IPS DF 6.9 (cell line): ENCODE data around the gene GPRC5A.

Experiments used
- DNase-seq: peaks from one replicate; pipeline ENCODE4 v3.0.0-alpha.2; 2013; ENCODE audit warnings: low read depth, low spot score
- H3K27ac ChIP-seq: one replicate; pipeline ENCODE4 v1.5.1; 2013; ENCODE audit warnings: low read length, control low read depth
- H3K27me3 ChIP-seq: 2 replicates; pipeline ENCODE4 v1.6.1; 2013; ENCODE audit warnings: mild to moderate bottlenecking, low read length; ENCODE audit not compliant: control insufficient read depth, insufficient read depth
- H3K36me3 ChIP-seq: 2 replicates; pipeline ENCODE4 v1.6.1; 2013; ENCODE audit warnings: low read length; ENCODE audit not compliant: control insufficient read depth, insufficient read depth
- H3K4me1 ChIP-seq: 2 replicates; pipeline ENCODE4 v1.6.1; 2013; ENCODE audit warnings: low read length; ENCODE audit not compliant: control insufficient read depth, insufficient read depth
- H3K4me3 ChIP-seq: 2 replicates; pipeline ENCODE4 v1.5.1; 2013; ENCODE audit warnings: mild to moderate bottlenecking, low read length
- H3K9me3 ChIP-seq: 2 replicates; pipeline ENCODE4 v1.6.1; 2013; ENCODE audit warnings: low read length, inconsistent platforms; ENCODE audit not compliant: control insufficient read depth, insufficient read depth
- WGBS: extraction: QIAGEN DNeasy Blood & Tissue Kit; methylation state at CpG from one replicate; pipeline ENCODE4 v1.1.7; 2013; ENCODE audit warnings: mixed read lengths, missing lambda C conversion rate; ENCODE audit not compliant: insufficient read length, insufficient coverage; 5-methylcytosine and 5-hydroxymethylcytosine counted together

GPRC5A gene

DNA sequence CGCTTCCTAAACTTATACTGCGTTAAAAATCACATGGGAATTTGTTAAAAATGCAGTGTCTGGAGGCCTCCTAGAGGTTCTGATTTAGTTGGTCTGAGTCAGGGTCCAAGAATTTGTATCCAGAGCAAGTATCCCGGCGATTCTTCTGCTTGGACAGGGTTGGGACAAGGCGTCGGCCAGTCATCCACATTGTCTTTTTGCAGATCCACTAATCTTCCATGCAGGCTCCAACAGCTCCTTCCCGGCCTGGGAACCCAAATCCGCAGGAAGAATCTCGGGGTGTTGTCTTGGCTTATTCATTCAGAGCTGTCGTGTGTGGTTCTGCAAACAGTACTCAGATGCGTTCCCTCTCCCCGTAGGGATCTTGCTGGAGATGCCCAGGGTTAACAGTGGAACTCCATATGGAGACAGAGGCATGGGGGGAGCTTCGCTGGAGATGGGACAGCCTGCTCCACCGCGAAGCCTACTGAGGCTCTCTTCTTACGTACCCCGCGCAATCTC, 35.3 kb downstream of the GPRC5A start:
- no CpG with 5 or more reads among the region's 18 CpGs for WGBS
- DNase-seq, result no peak
- Histone ChIP-seq H3K4me1 (no peaks in the 10 kb centered on the region), H3K4me3 (no peak overlapping the region), H3K36me3 (no peaks in the 10 kb centered on the region), H3K27me3 (no peaks in the 10 kb centered on the region), H3K9me3 (no peaks in the 10 kb centered on the region), H3K27ac (no peak overlapping the region)

DNA sequence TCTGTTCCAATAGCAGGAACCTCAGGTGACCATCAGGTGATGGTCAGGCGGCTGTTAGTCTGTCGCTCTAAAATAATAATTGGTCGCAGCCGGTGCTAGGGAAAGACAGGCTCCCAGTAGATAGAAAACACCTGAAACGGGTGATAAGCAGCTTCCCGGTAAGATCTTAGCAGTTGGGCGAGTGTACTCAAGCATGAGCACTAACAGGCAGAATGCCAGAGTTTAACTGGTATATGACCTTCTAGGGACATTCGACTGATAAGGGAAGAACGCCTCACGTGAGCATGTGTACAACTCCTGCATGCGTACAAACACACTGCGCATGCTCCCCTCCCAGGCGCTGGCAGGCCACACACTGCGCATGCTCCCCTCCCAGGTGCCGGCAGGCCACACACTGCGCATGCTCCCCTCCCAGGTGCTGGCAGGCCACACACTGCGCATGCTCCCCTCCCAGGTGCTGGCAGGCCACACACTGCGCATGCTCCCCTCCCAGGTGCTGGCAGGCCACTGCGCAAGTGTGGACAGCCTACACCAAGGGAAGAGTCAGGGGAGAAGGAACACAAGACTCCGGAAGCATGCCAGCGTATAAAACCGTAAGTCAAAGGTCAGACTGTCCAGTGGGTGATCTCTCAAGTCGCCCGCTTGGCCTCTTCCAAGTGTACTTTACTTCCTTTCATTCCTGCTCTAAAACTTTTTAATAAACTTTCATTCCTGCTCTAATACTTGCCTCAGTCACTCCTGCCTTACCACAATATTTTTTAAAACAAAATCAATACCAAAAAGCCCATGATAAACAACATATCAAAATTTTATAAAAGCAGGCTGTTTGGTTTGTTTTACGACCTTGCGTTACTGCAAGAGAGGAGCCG, 36.1 kb downstream of the GPRC5A start:
- Histone ChIP-seq H3K36me3 (no peaks in the 10 kb centered on the region), H3K27ac (no peak overlapping the region), H3K27me3 (no peaks in the 10 kb centered on the region), H3K9me3 (no peaks in the 10 kb centered on the region), H3K4me1 (no peaks in the 10 kb centered on the region), H3K4me3 (no peak overlapping the region)
- no peak for DNase-seq
- WGBS, result no CpG with 5 or more reads among the region's 27 CpGs

DNA sequence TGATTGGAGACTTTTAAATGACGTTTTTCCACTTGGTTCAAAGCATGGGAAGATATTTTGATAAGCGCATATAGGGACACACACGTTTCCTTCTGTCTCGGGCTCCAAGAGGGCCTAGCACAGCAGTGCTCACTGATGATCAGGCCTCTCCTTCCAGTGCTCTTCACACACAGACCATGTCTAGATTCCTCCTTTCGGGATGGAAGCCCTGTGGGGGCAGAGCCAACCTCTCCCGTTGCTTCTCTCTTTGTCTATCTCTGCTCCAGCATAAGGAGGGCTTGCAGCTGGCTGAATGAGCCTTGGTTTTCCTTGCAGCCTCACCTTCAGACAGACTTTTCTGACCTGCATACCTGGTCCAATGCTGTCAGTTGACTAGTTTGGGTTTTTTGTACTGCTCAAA, 38.3 kb downstream of the GPRC5A start:
- no peak for DNase-seq
- WGBS, result no CpG with 5 or more reads among the region's 6 CpGs
- no peak overlapping the region for H3K4me3 ChIP-seq
- no peak overlapping the region for H3K27ac ChIP-seq
- no peaks in the 10 kb centered on the region for H3K9me3 ChIP-seq
- no peaks in the 10 kb centered on the region for H3K36me3 ChIP-seq
- no peaks in the 10 kb centered on the region for H3K4me1 ChIP-seq
- H3K27me3 ChIP-seq, result no peaks in the 10 kb centered on the region

DNA sequence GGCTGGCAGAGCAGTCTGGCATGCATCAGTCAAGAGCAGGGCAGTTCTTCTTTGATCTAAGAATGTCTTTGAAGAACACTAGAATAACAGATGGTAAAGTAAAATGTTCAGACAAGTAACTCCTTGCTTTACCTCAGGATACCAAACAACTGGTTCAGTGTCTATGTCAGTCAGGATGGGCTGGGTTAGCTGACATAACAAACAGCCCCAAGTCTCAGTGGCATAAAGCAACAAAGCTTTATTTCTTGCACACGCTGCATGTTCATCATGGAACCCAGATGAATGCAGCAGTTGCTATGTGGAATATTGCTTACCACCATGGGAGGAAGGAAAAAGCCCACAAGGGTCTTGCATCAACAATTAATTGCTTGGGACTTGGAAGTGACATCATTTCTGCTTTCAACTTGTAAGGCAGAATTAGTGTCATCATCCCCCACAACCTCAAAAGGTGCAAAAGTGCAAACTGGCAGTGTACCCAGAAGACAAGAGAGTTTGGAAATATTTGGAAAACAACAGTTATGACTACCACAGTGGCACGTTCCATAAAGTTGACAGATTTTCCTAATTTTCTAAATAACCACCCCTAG, 39.4 kb downstream of the GPRC5A start:
- H3K4me1 ChIP-seq, result no peaks in the 10 kb centered on the region
- no peaks in the 10 kb centered on the region for H3K36me3 ChIP-seq
- no peaks in the 10 kb centered on the region for H3K9me3 ChIP-seq
- H3K27ac ChIP-seq, result no peak overlapping the region
- no CpG with 5 or more reads among the region's 2 CpGs for WGBS
- no peak overlapping the region for H3K4me3 ChIP-seq
- no peak for DNase-seq
- no peaks in the 10 kb centered on the region for H3K27me3 ChIP-seq

DNA sequence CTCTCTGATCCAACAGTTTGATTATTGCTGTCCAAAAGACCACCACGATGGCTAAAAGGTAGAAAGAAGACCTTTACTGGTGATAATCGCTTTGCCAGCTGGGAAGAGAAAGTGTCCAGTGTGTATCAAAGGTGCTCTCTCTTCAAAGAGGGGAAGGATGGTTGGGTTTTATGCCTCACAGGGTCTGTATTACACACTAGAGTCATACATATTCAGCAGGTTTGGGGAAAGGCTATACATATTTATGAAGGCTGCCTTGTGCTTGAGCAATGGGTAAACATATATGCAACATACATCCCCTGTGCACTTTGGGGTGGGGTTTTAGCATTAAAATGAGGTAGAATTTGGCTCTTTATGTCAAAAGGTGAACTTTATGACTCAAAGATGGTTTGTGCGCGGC, 42.4 kb downstream of the GPRC5A start:
- Histone ChIP-seq H3K27me3 (no peaks in the 10 kb centered on the region), H3K36me3 (no peaks in the 10 kb centered on the region), H3K9me3 (no peaks in the 10 kb centered on the region), H3K4me3 (no peak overlapping the region), H3K4me1 (no peaks in the 10 kb centered on the region), H3K27ac (no peak overlapping the region)
- DNase-seq, result no peak
- no CpG with 5 or more reads among the region's 4 CpGs for WGBS

DNA sequence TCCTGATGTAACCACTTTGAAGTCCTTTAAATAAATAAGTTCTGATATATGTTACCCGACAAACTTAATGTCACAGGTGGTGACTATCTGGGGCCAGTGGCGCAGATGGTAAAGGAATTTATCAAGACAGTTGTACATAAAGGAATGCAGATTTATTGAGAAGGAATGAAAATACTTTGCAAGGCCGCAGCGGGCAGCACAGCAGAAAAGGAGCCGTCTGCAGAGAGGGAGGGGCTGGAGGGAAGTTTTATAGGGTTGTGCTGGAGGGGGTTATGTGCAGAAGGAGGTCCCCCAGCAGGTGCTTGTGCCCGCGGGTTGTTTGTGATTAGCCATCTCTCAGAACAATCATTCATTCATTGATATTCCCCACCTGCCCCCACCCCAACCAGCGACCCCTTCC, 43.2 kb downstream of the GPRC5A start:
- Histone ChIP-seq H3K36me3 (no peaks in the 10 kb centered on the region), H3K9me3 (no peaks in the 10 kb centered on the region), H3K4me3 (no peak overlapping the region), H3K27me3 (no peaks in the 10 kb centered on the region), H3K27ac (no peak overlapping the region), H3K4me1 (no peaks in the 10 kb centered on the region)
- no CpG with 5 or more reads among the region's 8 CpGs for WGBS
- no peak for DNase-seq

DNA sequence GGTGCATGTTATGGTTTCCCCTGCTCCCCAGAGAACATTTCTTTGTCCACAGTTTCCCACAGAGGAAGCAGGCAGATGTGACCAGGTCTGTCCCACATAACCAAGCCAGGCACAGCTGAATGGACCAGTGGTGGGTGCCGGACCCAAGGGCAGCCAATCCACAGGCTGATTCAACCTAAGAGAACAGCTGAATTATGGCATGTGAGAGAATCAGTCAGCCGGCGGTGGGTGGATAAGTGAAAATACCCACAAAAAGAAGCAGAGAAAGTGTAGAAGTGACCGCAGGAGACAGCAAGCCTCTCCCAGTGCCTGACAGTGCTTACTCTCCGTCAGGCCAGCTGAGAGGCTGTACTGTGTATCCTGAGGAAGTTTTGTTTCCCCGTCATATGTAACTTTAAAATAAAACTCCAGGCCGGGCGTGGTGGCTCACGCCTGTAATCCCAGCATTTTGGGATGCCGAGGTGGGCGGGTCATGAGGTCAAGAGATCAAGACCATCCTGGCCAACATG, 45.7 kb downstream of the GPRC5A start:
- Histone ChIP-seq H3K27ac (no peak overlapping the region), H3K9me3 (no peaks in the 10 kb centered on the region), H3K27me3 (no peaks in the 10 kb centered on the region), H3K36me3 (no peaks in the 10 kb centered on the region), H3K4me1 (no peaks in the 10 kb centered on the region), H3K4me3 (no peak overlapping the region)
- DNase-seq, result no peak
- WGBS, result no CpG with 5 or more reads among the region's 11 CpGs

DNA sequence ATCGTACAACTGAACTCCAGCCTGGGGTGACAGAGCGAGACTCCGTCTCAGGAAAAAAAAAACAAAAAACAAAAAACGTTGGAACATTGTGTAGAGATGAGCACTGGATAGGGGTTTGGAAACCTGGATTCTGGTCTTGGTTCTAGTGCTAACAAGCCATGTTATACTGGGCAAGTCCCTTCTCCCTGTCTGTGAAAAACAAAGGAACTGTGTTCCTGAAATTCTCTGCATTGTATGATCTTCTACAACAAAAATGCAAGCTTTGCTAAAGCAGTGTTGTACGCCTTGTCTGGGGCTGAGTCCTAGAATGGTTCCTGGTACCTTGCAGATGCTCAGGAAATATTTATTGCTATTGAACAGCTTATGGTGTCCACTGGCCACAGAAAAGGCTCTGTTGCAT, 47.2 kb downstream of the GPRC5A start:
- Histone ChIP-seq H3K27ac (no peak overlapping the region), H3K9me3 (no peaks in the 10 kb centered on the region), H3K36me3 (no peaks in the 10 kb centered on the region), H3K4me1 (no peaks in the 10 kb centered on the region), H3K4me3 (no peak overlapping the region), H3K27me3 (no peaks in the 10 kb centered on the region)
- DNase-seq, result no peak
- WGBS, result no CpG with 5 or more reads among the region's 5 CpGs

DNA sequence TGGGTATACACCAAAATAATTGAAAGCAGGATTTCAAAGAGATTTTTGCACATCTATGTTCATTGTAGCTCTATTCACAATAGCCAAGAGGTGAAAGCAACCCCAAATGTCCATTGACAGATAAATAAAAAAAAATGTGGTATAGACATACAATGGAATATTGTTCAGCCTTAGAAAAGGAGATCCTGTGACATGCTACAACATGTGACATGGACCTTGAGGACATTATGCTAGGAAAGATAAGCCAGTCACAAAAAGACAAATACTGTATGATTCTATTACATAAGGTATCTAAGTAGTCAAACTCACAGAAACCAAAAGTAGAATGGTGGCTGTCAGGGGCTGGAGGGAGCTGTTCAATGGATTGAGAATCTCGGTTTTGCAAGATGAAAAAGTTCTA, 48.5 kb downstream of the GPRC5A start:
- Histone ChIP-seq H3K36me3 (no peaks in the 10 kb centered on the region), H3K4me1 (no peaks in the 10 kb centered on the region), H3K4me3 (no peak overlapping the region), H3K27me3 (no peaks in the 10 kb centered on the region), H3K27ac (no peak overlapping the region), H3K9me3 (no peaks in the 10 kb centered on the region)
- no CpG with 5 or more reads among the region's 1 CpG for WGBS
- no peak for DNase-seq

DNA sequence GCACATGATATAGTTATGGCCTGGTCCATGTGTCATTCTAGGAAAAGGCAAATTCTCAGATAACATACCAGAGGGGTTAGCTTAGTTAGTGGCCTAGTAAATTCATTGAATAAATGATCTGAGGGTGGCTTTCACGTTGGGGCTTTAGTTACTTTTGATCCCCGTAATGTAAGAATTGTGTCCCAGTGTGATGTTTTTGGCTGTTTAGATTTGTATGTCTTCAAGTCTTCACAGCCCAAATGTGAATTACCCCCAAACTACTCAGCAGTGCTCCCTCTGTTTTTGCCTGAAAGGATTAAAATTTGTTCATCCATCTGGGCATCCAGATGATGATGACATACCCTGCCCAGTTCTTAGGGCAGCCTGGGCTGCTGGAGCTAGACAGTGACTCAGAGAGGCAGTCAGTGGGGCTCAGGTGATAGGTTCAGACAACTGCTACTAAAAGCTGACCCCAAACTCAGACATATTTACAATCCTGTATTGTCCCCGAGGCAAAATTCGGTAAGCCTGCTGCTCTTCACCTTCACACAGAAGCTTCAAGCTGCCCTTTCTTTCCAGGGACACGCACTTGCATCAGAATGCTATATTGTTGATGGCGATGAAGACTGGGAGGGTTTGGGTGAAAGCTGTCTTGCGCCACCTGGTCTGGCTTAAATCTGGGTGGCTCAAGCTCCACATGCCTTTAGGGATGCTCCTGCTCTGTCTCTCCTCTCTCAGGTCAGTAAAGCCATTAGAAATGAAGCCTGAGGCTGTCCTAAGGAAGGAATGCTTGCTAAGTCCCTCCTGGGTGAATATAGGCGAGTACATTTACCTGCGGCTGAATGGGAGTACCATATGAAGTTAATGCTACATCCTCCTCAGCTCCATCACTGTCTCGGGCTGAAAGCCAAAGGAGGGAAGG, 50.3 kb downstream of the GPRC5A start:
- no CpG with 5 or more reads among the region's 10 CpGs for WGBS
- H3K27ac ChIP-seq, result no peak overlapping the region
- DNase-seq, result no peak
- H3K4me1 ChIP-seq, result no peaks in the 10 kb centered on the region
- H3K27me3 ChIP-seq, result no peaks in the 10 kb centered on the region
- H3K4me3 ChIP-seq, result no peak overlapping the region
- no peaks in the 10 kb centered on the region for H3K9me3 ChIP-seq
- H3K36me3 ChIP-seq, result no peaks in the 10 kb centered on the region
